ENCODE results near the gene ADGRG6. TPM values are rescaled to one million over a fixed set of nuclear protein-coding genes. Genes with fewer than 3 reads are reported as not detected.

Gene ADGRG6
- total RNA-seq, 1 experiment from 2014 or later = 2.5 TPM

DNA sequence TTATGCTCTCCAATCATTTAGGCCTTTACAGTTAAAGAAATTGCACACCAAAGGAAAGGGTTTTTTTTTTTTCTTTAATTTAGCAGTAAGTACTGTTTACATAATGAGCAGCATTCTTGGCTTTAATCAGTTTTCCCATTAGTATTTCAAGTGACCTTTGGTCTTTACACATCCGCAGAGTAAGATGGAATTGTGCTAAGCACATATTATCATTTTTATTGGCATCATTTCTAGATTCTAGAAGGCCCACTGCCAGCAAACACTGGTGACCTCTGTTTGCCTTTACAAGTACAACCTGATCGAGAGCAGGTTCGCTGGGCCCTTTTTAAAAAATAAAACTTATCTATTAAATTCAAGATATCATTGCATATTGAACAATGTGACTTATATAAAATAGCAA, 104.3 kb downstream of the ADGRG6 start:
- no peak for DNase-seq
- Histone ChIP-seq H3K9me3 (ENCODE audit: control insufficient read depth, low read depth, low read length) (no peaks in the 10 kb centered on the region), H3K79me1 (ENCODE audit: insufficient read depth, low read depth, low read length, poor library complexity, severe bottlenecking) (no peaks in the 10 kb centered on the region), H3K56ac (ENCODE audit: insufficient read length, low read depth, low read length) (no peak overlapping the region), H4K20me1 (ENCODE audit: control insufficient read depth, insufficient read depth, insufficient read length) (no peaks in the 10 kb centered on the region), H3K4ac (ENCODE audit: low read depth, low read length) (no peak overlapping the region), H3K23me2 (ENCODE audit: insufficient read length, low read depth, low read length, poor library complexity, severe bottlenecking) (no peaks in the 10 kb centered on the region), H3K27me3 (ENCODE audit: insufficient read depth, low read length) (no peaks in the 10 kb centered on the region), H3K79me2 (ENCODE audit: insufficient read depth, low read length) (no peaks in the 10 kb centered on the region), H2BK5ac (ENCODE audit: insufficient read length, low read length) (no peak overlapping the region), H3K14ac (ENCODE audit: insufficient read depth, low read length) (no peak overlapping the region), H3K23ac (ENCODE audit: insufficient read length, low read depth, low read length) (no peak overlapping the region), H2AFZ (ENCODE audit: low read length) (no peak overlapping the region), H3K27ac (ENCODE audit: insufficient read length, low read depth, low read length) (no peak overlapping the region), H3K9ac (ENCODE audit: extremely low read depth, insufficient read length, low read length) (no peak overlapping the region), H4K5ac (ENCODE audit: insufficient read length, low read depth, low read length) (no peak overlapping the region), H3K4me1 (ENCODE audit: insufficient read depth, low read length) (no peaks in the 10 kb centered on the region), H3T11ph (ENCODE audit: low read length) (no peak overlapping the region), H3K18ac (ENCODE audit: insufficient read length, low read depth, low read length) (no peak overlapping the region), H2BK15ac (ENCODE audit: low read depth, low read length) (no peak overlapping the region), H4K91ac (ENCODE audit: insufficient read length, low read depth, low read length) (no peak overlapping the region), H2BK20ac (ENCODE audit: low read depth, low read length, poor library complexity, severe bottlenecking) (no peak overlapping the region), H3K4me2 (ENCODE audit: insufficient read depth, insufficient read length, low read length) (no peak overlapping the region), H2AK5ac (ENCODE audit: insufficient read length, low read length) (no peak overlapping the region), H2BK12ac (ENCODE audit: insufficient read length, low read depth, low read length) (no peak overlapping the region), H2BK120ac (ENCODE audit: low read depth, low read length, poor library complexity, severe bottlenecking) (no peak overlapping the region), H4K8ac (replicated peaks; ENCODE audit: insufficient read length, low read depth, low read length) (no peak overlapping the region)
- Mint-ChIP-seq H3K27ac (no peak overlapping the region), H3K9me3 (no peaks in the 10 kb centered on the region), H3K27me3 (ENCODE audit: low read depth) (no peaks in the 10 kb centered on the region), H3K4me3 (no peak overlapping the region), H3K4me1 (peaks cover 3 to 6% of the 10 kb centered on the region in 2 experiments; a peak in 3 of 4 replicates), H3K36me3 (ENCODE audit: insufficient read depth in 1 of 3, low read depth in 3 of 3) (no peaks in the 10 kb centered on the region)
- TF ChIP-seq, protein P1, sequence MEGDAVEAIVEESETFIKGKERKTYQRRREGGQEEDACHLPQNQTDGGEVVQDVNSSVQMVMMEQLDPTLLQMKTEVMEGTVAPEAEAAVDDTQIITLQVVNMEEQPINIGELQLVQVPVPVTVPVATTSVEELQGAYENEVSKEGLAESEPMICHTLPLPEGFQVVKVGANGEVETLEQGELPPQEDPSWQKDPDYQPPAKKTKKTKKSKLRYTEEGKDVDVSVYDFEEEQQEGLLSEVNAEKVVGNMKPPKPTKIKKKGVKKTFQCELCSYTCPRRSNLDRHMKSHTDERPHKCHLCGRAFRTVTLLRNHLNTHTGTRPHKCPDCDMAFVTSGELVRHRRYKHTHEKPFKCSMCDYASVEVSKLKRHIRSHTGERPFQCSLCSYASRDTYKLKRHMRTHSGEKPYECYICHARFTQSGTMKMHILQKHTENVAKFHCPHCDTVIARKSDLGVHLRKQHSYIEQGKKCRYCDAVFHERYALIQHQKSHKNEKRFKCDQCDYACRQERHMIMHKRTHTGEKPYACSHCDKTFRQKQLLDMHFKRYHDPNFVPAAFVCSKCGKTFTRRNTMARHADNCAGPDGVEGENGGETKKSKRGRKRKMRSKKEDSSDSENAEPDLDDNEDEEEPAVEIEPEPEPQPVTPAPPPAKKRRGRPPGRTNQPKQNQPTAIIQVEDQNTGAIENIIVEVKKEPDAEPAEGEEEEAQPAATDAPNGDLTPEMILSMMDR (conservative IDR thresholded peaks at IDR 0.05) = no peak
- WGBS (ENCODE audit: extremely low coverage, insufficient read length, low lambda C conversion rate) = no CpG with 5 or more reads among the region's 3 CpGs
